ENCODE data around the gene VPS13A.

GRCh38 chr9:77325058-77325457, 147.7 kb downstream of the VPS13A start:
- TF ChIP-seq, protein P1, sequence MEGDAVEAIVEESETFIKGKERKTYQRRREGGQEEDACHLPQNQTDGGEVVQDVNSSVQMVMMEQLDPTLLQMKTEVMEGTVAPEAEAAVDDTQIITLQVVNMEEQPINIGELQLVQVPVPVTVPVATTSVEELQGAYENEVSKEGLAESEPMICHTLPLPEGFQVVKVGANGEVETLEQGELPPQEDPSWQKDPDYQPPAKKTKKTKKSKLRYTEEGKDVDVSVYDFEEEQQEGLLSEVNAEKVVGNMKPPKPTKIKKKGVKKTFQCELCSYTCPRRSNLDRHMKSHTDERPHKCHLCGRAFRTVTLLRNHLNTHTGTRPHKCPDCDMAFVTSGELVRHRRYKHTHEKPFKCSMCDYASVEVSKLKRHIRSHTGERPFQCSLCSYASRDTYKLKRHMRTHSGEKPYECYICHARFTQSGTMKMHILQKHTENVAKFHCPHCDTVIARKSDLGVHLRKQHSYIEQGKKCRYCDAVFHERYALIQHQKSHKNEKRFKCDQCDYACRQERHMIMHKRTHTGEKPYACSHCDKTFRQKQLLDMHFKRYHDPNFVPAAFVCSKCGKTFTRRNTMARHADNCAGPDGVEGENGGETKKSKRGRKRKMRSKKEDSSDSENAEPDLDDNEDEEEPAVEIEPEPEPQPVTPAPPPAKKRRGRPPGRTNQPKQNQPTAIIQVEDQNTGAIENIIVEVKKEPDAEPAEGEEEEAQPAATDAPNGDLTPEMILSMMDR (IDR thresholded peaks at IDR 0.05 in 4 of 5, conservative IDR thresholded peaks at IDR 0.05 in 1 of 5), result no peak
- TF ChIP-seq POLR2A (IDR thresholded peaks at IDR 0.05), result no peak
